Uterus (tissue), 4 donors: ENCODE results near the gene FEZF1. TPM values are rescaled to one million over a fixed set of nuclear protein-coding genes. Genes with fewer than 3 reads are reported as not detected.

Source experiments
- DNase-seq, 2 donors: peaks; one replicate each; pipeline ENCODE4 v3.0.0-alpha.2; 2019 to 2020
- H3K27ac ChIP-seq, 2 donors: fragments of 200-600 bp; sonication (generic); 1 replicate in 1 of 2; 2 replicates in 1 of 2; pipeline ENCODE4 v1.5.1; 2016 to 2018
- H3K27me3 ChIP-seq, 2 donors: fragments of 200-600 bp; sonication (generic); one replicate each; pipeline ENCODE4 v1.5.1; 2018 to 2019; ENCODE audit warnings: control low read depth in 1 of 2
- H3K36me3 ChIP-seq, 2 donors: fragments of 200-600 bp; sonication (generic); one replicate each; pipeline ENCODE4 v1.5.1; 2019; ENCODE audit warnings: control low read depth in 1 of 2
- H3K4me1 ChIP-seq, 2 donors: fragments of 200-600 bp; sonication (generic); one replicate each; pipeline ENCODE4 v1.5.1; 2018 to 2019; ENCODE audit warnings: control low read depth in 1 of 2
- H3K4me3 ChIP-seq, 2 donors: fragments of 200-600 bp; sonication (generic); 1 replicate in 1 of 2; 2 replicates in 1 of 2; pipeline ENCODE4 v1.5.1; 2018 to 2019; ENCODE audit warnings: mild to moderate bottlenecking in 1 of 2
- H3K9me3 ChIP-seq, 2 donors: fragments of 200-600 bp; sonication (generic); one replicate each; pipeline ENCODE4 v1.5.1; 2019; ENCODE audit warnings: control low read depth in 1 of 2
- POLR2A ChIP-seq, 2 donors: fragments of 450-650 bp; IDR thresholded peaks; one replicate each; pipeline ENCODE4 v1.6.1; 2016; ENCODE audit warnings: antibody characterized with exemption in 2 of 2, mild to moderate bottlenecking in 1 of 2, moderate library complexity in 1 of 2
- intact Hi-C: fragments of 100-400 bp; cut with DNase I; formaldehyde crosslinking; loops from one replicate; pipeline ENCODE4 v1.15.1; 2023; ENCODE audit warnings: low total_unique reads
- total RNA-seq, 4 donors: library from RNA; depleted of rRNA in 3 of 4; stranded (reverse); fragments of >200 nt in 3 of 4; gene quantifications; one replicate each; pipeline versions ENCODE4 v1.1.0 to v1.2.4, GENCODE V29; 2014 to 2023
- TF ChIP-seq, protein P1 (sequence below), 4 experiments: fragments of 200-600 bp in 2 of 4; fragments of 450-650 bp in 2 of 4; sonication (generic) in 2 of 4; IDR thresholded peaks; one replicate each; pipeline ENCODE4 v1.5.1; 2016 to 2019; ENCODE audit warnings: antibody characterized with exemption in 4 of 4, mild to moderate bottlenecking in 2 of 4, moderate library complexity in 1 of 4
- donor health status: DM: yes; HTN: yes; CAD: no.

Gene FEZF1
- total RNA-seq, 4 donors from 2014 or later, result not detected

DNA sequence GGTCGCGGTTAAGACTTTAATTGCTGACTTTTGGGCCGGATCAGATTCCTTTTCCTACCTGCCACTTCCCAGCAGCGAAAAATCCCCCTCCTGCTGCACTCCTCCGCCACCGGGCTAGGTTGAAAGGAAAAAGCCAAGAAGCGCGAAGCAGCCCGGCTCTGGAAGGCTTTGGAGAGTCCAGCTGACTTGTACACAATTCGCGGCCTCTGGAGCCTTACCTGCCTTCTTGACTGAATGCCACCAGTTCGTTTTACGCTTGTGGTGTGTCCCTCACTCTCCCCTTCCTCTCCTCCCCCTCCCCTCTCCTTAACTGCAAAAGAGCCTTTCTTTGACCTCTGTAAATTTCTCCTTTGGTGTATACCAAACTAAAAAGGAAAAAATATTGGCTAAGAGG, 2.7 kb upstream of the FEZF1 start:
- no peak for DNase-seq
- intact Hi-C loops, result no loop called here
- Histone ChIP-seq H3K27ac (no peak overlapping the region), H3K9me3 (no peaks in the 10 kb centered on the region), H3K4me3 (no peak overlapping the region), H3K27me3 (peaks cover 27 to 88% of the 10 kb centered on the region in 2 donors), H3K4me1 (peaks cover 0 to 8% of the 10 kb centered on the region in 2 donors), H3K36me3 (no peaks in the 10 kb centered on the region)
- TF ChIP-seq, protein P1, sequence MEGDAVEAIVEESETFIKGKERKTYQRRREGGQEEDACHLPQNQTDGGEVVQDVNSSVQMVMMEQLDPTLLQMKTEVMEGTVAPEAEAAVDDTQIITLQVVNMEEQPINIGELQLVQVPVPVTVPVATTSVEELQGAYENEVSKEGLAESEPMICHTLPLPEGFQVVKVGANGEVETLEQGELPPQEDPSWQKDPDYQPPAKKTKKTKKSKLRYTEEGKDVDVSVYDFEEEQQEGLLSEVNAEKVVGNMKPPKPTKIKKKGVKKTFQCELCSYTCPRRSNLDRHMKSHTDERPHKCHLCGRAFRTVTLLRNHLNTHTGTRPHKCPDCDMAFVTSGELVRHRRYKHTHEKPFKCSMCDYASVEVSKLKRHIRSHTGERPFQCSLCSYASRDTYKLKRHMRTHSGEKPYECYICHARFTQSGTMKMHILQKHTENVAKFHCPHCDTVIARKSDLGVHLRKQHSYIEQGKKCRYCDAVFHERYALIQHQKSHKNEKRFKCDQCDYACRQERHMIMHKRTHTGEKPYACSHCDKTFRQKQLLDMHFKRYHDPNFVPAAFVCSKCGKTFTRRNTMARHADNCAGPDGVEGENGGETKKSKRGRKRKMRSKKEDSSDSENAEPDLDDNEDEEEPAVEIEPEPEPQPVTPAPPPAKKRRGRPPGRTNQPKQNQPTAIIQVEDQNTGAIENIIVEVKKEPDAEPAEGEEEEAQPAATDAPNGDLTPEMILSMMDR (IDR thresholded peaks at IDR 0.05), result no peak
- no peak for TF ChIP-seq POLR2A (IDR thresholded peaks at IDR 0.05)

DNA sequence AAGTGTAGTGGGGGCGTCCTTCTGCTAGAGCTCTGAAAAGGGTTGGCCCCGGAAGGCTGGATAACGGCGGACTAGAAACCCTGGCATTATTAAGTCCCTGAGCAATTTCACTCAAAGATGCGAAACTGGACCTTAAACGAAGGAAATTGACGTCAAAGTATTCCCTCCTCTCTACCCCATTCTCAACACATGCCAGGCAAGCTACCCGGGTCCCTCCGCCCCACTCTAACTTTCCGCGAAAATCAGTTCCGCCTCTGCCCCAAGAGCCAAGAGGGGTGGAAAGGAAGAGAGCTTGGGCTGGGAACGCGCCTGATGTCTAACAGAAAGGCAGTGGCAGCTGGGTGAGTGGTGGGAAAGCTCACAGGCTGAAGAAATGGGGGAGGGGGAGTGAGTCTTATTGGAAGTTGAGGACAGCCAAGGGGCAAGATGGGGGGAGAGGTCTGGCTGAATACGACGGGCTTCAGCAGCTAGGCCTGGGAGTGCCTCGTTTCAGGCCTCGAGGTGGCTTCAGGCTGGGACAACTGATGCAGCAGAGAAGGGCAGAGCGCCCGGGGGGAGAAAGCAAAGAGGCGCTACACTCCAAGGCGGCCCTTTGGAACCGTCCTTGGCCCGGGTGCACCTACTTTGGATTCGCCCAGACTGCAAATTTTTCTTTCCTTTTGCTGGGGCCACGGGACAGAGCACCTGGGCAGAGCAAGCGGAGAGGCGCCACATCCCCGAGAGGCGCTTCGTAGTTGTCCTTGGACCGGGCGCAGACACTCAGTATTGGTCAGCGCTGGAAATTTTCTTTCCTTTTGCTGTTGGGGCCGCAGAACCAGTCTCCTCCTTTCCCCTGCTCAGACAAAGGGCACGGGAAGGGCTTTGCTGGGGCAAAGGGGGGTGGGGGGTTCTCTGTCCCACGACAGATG, 2.0 kb upstream of the FEZF1 start:
- Histone ChIP-seq H3K27ac (no peak overlapping the region), H3K36me3 (no peaks in the 10 kb centered on the region), H3K27me3 (peaks cover 27 to 88% of the 10 kb centered on the region in 2 donors), H3K4me3 (no peak overlapping the region), H3K4me1 (peaks cover 0 to 8% of the 10 kb centered on the region in 2 donors), H3K9me3 (no peaks in the 10 kb centered on the region)
- intact Hi-C loops, result no loop called here
- TF ChIP-seq, protein P1 (IDR thresholded peaks at IDR 0.05), result no peak
- TF ChIP-seq POLR2A (IDR thresholded peaks at IDR 0.05), result no peak
- DNase-seq, result no peak

DNA sequence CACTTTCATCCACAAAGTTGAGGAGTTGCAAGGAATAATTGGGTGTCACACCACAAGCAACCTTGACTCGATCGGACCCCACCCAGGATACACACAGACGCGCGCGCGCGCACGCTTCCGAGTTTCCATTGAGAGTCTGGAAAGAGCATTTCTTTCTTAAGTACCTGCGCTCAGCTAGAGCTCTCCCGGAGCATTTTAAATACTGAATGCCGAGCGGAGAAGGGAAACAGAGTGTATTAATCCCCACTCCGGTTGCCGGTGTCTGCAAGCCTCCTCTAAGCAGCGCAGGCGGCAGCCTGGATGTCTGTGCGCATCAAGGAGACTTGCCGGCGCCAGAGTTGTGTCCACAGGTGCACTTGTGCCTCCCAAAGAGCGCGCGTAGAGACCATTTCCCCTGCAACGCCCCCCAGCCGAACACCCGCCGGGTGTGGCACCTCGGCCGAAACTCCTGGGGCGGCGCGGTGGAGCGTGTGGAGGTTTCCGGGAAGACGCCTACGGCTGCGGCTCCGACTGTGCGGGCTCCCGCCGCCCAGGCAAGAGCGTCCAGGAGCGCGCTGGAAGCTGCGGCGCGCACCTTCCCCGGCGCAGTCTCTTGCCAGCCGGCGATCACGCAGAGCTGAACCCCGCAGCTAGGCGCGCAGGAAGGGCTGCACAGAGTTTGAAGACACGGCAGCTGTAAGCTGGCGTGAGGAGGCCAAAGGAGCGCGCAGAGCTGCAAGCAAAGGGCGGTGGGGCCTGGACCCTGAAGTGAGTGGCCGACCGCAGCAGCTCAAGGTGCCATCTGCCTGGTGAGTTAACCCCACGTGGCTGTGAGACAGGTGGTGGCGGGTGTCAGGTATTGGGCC, 1.1 kb upstream of the FEZF1 start:
- intact Hi-C loops, result no loop called here
- H3K4me3 ChIP-seq, result no peak overlapping the region
- no peaks in the 10 kb centered on the region for H3K9me3 ChIP-seq
- peaks cover 0 to 8% of the 10 kb centered on the region in 2 donors for H3K4me1 ChIP-seq
- DNase-seq, result no peak
- H3K27me3 ChIP-seq, result peaks cover 31 to 88% of the 10 kb centered on the region in 2 donors
- TF ChIP-seq POLR2A (IDR thresholded peaks at IDR 0.05), result no peak
- TF ChIP-seq, protein P1 (IDR thresholded peaks at IDR 0.05), result no peak
- no peaks in the 10 kb centered on the region for H3K36me3 ChIP-seq
- no peak overlapping the region for H3K27ac ChIP-seq

DNA sequence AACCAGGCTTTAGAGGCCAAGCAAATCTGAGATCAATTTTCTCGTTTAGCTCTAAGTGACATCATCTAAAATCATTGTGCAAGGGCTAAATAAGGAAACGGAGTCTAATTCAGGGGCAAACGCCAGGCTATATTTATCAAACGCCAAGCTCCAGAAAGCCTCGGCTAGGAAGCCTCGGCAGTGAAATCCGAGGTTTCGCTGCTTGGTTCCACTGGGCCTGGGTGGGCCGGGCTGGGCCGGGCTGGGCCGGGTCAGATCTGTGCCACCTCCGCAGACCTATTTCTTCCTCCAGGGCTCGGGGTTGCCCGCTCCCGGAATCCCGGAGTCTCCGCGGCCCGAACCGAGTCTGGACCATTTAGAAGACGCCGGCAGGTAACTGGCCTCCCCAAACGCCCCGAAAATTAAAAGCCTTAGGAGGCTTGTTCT, 459 bp upstream of the FEZF1 start:
- Histone ChIP-seq H3K9me3 (no peaks in the 10 kb centered on the region), H3K4me1 (peaks cover 0 to 8% of the 10 kb centered on the region in 2 donors), H3K27me3 (peaks cover 33 to 88% of the 10 kb centered on the region in 2 donors), H3K36me3 (no peaks in the 10 kb centered on the region), H3K4me3 (no peak overlapping the region), H3K27ac (no peak overlapping the region)
- no peak for DNase-seq
- intact Hi-C loops, result no loop called here
- TF ChIP-seq POLR2A (IDR thresholded peaks at IDR 0.05), result no peak
- TF ChIP-seq, protein P1 (IDR thresholded peaks at IDR 0.05), result no peak
